ENCODE results near the gene MCF2L. TPM values are rescaled to one million over a fixed set of nuclear protein-coding genes. Genes with fewer than 3 reads are reported as not detected.

Gene MCF2L
- total RNA-seq, 1 donor from 2014 or later: 90.0 TPM

DNA sequence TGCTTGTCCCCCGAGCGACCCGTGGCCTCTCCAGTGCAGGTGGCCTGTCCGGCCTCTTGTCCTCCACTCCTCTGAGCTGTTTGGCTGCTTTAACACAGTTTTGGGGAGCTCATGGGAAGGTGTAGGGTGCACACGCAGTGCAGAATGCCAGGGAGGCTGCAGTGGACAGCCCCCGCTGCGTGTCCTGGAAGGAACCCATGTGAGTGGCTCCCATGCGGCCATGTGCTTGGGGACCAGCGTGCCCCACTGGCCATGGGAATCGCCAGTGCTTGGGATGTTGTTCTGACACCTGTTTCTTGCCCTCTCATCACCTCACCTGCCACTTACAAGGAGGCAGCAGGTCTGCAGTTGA is 114.0 kb downstream of the MCF2L start:
- no peak for DNase-seq (ENCODE audit: low spot score, unreplicated experiment)
- Mint-ChIP-seq H3K27ac (no peak overlapping the region), H3K9me3 (ENCODE audit: low read depth) (no peaks in the 10 kb centered on the region), H3K4me1 (ENCODE audit: low read depth) (no peaks in the 10 kb centered on the region), H3K4me3 (ENCODE audit: low read depth) (no peak overlapping the region), H3K36me3 (ENCODE audit: insufficient read depth) (peaks cover 5% of the 10 kb centered on the region), H3K27me3 (no peaks in the 10 kb centered on the region)
- TF ChIP-seq, protein P1, sequence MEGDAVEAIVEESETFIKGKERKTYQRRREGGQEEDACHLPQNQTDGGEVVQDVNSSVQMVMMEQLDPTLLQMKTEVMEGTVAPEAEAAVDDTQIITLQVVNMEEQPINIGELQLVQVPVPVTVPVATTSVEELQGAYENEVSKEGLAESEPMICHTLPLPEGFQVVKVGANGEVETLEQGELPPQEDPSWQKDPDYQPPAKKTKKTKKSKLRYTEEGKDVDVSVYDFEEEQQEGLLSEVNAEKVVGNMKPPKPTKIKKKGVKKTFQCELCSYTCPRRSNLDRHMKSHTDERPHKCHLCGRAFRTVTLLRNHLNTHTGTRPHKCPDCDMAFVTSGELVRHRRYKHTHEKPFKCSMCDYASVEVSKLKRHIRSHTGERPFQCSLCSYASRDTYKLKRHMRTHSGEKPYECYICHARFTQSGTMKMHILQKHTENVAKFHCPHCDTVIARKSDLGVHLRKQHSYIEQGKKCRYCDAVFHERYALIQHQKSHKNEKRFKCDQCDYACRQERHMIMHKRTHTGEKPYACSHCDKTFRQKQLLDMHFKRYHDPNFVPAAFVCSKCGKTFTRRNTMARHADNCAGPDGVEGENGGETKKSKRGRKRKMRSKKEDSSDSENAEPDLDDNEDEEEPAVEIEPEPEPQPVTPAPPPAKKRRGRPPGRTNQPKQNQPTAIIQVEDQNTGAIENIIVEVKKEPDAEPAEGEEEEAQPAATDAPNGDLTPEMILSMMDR (IDR thresholded peaks at IDR 0.05; ENCODE audit: unreplicated experiment): no peak

GRCh38 chr13:113083402-113084061 is 114.5 kb downstream of the MCF2L start:
- no peak for DNase-seq (ENCODE audit: low spot score, unreplicated experiment)
- peaks cover 6% of the 10 kb centered on the region for H3K36me3 Mint-ChIP-seq (ENCODE audit: insufficient read depth)
- H3K4me3 Mint-ChIP-seq (ENCODE audit: low read depth): no peak overlapping the region
- H3K4me1 Mint-ChIP-seq (ENCODE audit: low read depth): no peaks in the 10 kb centered on the region
- TF ChIP-seq, protein P1 (IDR thresholded peaks at IDR 0.05; ENCODE audit: unreplicated experiment): no peak
- H3K9me3 Mint-ChIP-seq (ENCODE audit: low read depth): no peaks in the 10 kb centered on the region
- H3K27me3 Mint-ChIP-seq: no peaks in the 10 kb centered on the region
- peak overlapping the region; percentile 52 for H3K27ac Mint-ChIP-seq

GRCh38 chr13:113084094-113084942 is 115.3 kb downstream of the MCF2L start:
- Mint-ChIP-seq H3K36me3 (ENCODE audit: insufficient read depth) (peaks cover 7% of the 10 kb centered on the region), H3K4me1 (ENCODE audit: low read depth) (no peaks in the 10 kb centered on the region), H3K27me3 (no peaks in the 10 kb centered on the region), H3K4me3 (ENCODE audit: low read depth) (no peak overlapping the region), H3K9me3 (ENCODE audit: low read depth) (no peaks in the 10 kb centered on the region), H3K27ac (no peak overlapping the region)
- no peak for DNase-seq (ENCODE audit: low spot score, unreplicated experiment)
- TF ChIP-seq, protein P1 (IDR thresholded peaks at IDR 0.05; ENCODE audit: unreplicated experiment): peak; percentile 36

DNA sequence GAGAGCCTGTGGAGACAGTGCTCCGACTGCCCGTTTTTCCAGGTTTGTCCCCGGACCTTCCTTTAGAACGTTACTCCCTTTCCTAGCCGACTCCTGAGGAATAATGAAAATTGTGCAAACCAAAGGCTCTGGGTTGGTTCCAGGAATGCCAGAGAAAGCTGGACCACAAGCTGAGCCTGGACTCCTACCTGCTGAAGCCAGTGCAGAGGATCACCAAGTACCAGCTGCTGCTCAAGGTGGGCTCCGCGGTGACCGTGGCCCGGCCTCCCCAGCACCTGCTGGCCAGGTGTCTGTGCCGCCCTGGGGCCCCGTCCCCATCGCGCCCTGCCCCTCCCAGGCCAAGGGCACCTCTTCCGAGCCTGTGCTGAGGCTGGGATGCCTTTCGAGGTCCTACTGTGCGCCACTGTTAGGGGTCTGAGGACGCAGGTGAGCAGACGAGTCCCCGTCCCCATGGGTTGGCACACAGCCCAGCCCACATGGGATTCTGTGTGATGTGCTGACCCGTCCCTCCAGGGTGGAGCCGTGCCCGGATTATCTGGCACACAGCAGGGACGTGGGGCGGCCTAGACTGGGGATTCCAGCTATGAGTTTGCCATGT is 116.0 kb downstream of the MCF2L start:
- no peak for DNase-seq (ENCODE audit: low spot score, unreplicated experiment)
- Mint-ChIP-seq H3K27me3 (no peaks in the 10 kb centered on the region), H3K27ac (no peak overlapping the region), H3K9me3 (ENCODE audit: low read depth) (no peaks in the 10 kb centered on the region), H3K4me1 (ENCODE audit: low read depth) (no peaks in the 10 kb centered on the region), H3K36me3 (ENCODE audit: insufficient read depth) (peaks cover 5% of the 10 kb centered on the region), H3K4me3 (ENCODE audit: low read depth) (no peak overlapping the region)
- TF ChIP-seq, protein P1 (IDR thresholded peaks at IDR 0.05; ENCODE audit: unreplicated experiment): no peak

DNA sequence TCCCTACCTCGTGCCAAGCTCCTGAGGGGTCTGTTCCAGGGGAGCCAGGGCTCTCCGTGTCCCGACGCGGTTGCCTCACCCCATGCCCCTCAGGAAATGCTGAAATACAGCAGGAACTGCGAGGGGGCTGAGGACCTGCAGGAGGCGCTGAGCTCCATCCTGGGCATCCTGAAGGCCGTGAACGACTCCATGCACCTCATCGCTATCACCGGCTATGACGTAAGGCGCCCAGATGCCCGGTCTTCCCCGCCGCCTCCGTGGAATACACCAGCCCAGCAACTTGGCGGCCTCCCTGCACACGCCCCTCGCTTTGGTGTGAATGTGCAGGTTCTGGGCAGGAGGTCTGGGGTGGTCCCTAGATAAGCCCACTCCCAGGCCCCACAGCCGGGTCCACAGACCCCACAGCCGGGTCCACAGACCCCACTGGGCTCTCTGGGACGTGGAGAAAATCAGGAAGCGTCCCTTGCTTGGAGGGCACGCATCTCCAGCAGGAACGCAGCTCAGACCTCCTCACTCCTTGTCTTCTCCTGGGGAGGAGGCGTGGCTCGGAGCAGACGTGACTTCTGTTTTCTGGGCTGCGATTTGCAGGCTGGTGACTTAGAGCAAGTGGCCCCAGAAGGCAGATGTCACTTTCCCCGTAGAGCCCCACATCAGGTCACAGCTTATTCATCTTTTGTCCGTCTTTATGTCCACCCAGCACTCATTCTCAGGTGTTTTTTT is 117.2 kb downstream of the MCF2L start:
- no peak for DNase-seq (ENCODE audit: low spot score, unreplicated experiment)
- Mint-ChIP-seq H3K4me1 (ENCODE audit: low read depth) (no peaks in the 10 kb centered on the region), H3K27me3 (no peaks in the 10 kb centered on the region), H3K4me3 (ENCODE audit: low read depth) (no peak overlapping the region), H3K36me3 (ENCODE audit: insufficient read depth) (peaks cover 10% of the 10 kb centered on the region), H3K9me3 (ENCODE audit: low read depth) (no peaks in the 10 kb centered on the region), H3K27ac (no peak overlapping the region)
- TF ChIP-seq, protein P1 (IDR thresholded peaks at IDR 0.05; ENCODE audit: unreplicated experiment): no peak

Measured in progenitor cell of endocrine pancreas (in vitro differentiated cells).